ELF-1 (cell line): ENCODE data around the gene ZNF79.
A peak's percentile ranks its signal among the peaks of the same experiment; 100 is the strongest.
"Not testable (repeated sequence)": the region's sequence is repeated elsewhere in the genome, so short reads cannot be mapped to it uniquely, and the experiment has no call there.

Experiments
- DNase-seq: peaks from one replicate; pipeline ENCODE4 v3.0.0-alpha.2; 2016; ENCODE audit warnings: low read depth, low spot score

ZNF79 gene

GRCh38 chr9:127455324-127455992 is 31.3 kb downstream of the ZNF79 start:
- no peak for DNase-seq

GRCh38 chr9:127457191-127457878 is 33.2 kb downstream of the ZNF79 start:
- DNase-seq: peak; percentile 60

GRCh38 chr9:127458921-127459320 is 34.7 kb downstream of the ZNF79 start:
- no peak for DNase-seq

- DNase-seq: no peak
Measured at GRCh38 chr9:127463382-127463781, 39.2 kb downstream of the ZNF79 start.

GRCh38 chr9:127463911-127464310 is 39.7 kb downstream of the ZNF79 start:
- DNase-seq: peak; percentile 48

GRCh38 chr9:127466407-127466917 is 42.3 kb downstream of the ZNF79 start:
- not testable (repeated sequence) for DNase-seq

- no peak for DNase-seq
Measured at GRCh38 chr9:127467621-127468020, 43.4 kb downstream of the ZNF79 start.

GRCh38 chr9:127470662-127471061 is 46.5 kb downstream of the ZNF79 start:
- no peak for DNase-seq

- DNase-seq: no peak
Measured at GRCh38 chr9:127473501-127473900, 49.3 kb downstream of the ZNF79 start.

- no peak for DNase-seq
Measured at GRCh38 chr9:127473932-127474331, 49.8 kb downstream of the ZNF79 start.

- no peak for DNase-seq
Measured at GRCh38 chr9:127474592-127474991, 50.4 kb downstream of the ZNF79 start.

GRCh38 chr9:127479507-127480081 is 55.4 kb downstream of the ZNF79 start:
- DNase-seq: peak; percentile 59

- DNase-seq: no peak
Measured at GRCh38 chr9:127482662-127483061, 58.5 kb downstream of the ZNF79 start.

GRCh38 chr9:127485995-127486394 is 61.8 kb downstream of the ZNF79 start:
- DNase-seq: no peak

GRCh38 chr9:127488946-127489345 is 64.8 kb downstream of the ZNF79 start:
- no peak for DNase-seq

- peak; percentile 91 for DNase-seq
Measured at GRCh38 chr9:127489471-127490115, 65.4 kb downstream of the ZNF79 start.

GRCh38 chr9:127490535-127491230 is 66.5 kb downstream of the ZNF79 start:
- DNase-seq: no peak

- DNase-seq: no peak
Measured at GRCh38 chr9:127491516-127491915, 67.3 kb downstream of the ZNF79 start.

- no peak for DNase-seq
Measured at GRCh38 chr9:127492616-127493015, 68.4 kb downstream of the ZNF79 start.

- no peak for DNase-seq
Measured at GRCh38 chr9:127493592-127494303, 69.6 kb downstream of the ZNF79 start.

- DNase-seq: no peak
Measured at GRCh38 chr9:127494304-127494702, 70.1 kb downstream of the ZNF79 start.
